ENCODE measurements around the gene NTSR1. TPM values are rescaled to one million over a fixed set of nuclear protein-coding genes. Genes with fewer than 3 reads are reported as not detected.

The NTSR1 gene
- total RNA-seq, 1 experiment from 2014 or later = 7.8 TPM

- no peaks in the 10 kb centered on the region for H3K27me3 ChIP-seq (ENCODE audit: low read length)
- no peak overlapping the region for H2AFZ ChIP-seq (ENCODE audit: low read length)
- H3K4me2 ChIP-seq (ENCODE audit: low read length) = no peak overlapping the region
- ATAC-seq = no peak
- BruUV-seq (replicated peaks) = no TSS peak
- ChIA-PET CTCF (interaction anchor here (0.6 kb wide), 1 partner anchor 14 kb away, joined by 13 read pairs; no protein-coding TSS in a partner anchor), POLR2A (ENCODE audit: unreplicated experiment) (no interaction called here)
- no peak overlapping the region for H3K9ac ChIP-seq (ENCODE audit: low read length)
- intact Hi-C loops (cut with micrococcal nuclease) = no loop called here
- DNase-seq = no peak
- no peaks in the 10 kb centered on the region for H3F3A ChIP-seq (ENCODE audit: low read length, unreplicated experiment)
- H3K27ac ChIP-seq (ENCODE audit: low read length) = no peak overlapping the region
- no peaks in the 10 kb centered on the region for H3K79me2 ChIP-seq (ENCODE audit: low read length)
- H3K36me3 ChIP-seq (ENCODE audit: low read depth, low read length) = no peaks in the 10 kb centered on the region
- H3K9me3 ChIP-seq (ENCODE audit: low read length) = no peaks in the 10 kb centered on the region
- no peaks in the 10 kb centered on the region for H4K20me1 ChIP-seq (ENCODE audit: low read length)
- H3K4me1 ChIP-seq (ENCODE audit: insufficient read depth, low read length) = peaks cover 5% of the 10 kb centered on the region; the same call in 1 of the 2 replicates
- TF ChIP-seq EZH2phosphoT487 (IDR thresholded peaks at IDR 0.05; ENCODE audit: borderline replicate concordance, low read length) (no peak), CTCF (conservative IDR thresholded peaks at IDR 0.05; ENCODE audit: low read depth, low read length) (no peak), EZH2 (IDR thresholded peaks at IDR 0.05; ENCODE audit: low read length, unreplicated experiment) (no peak)
- no peaks in the 10 kb centered on the region for H3K9me2 ChIP-seq (replicated peaks; ENCODE audit: low read length)
- H3K4me3 ChIP-seq (ENCODE audit: low read length) = no peak overlapping the region
These were observed 70.2 kb downstream of the NTSR1 start for GRCh38 chr20:62778601-62779416.

GRCh38 chr20:62779417-62779685 lies 70.7 kb downstream of the NTSR1 start:
- ChIA-PET POLR2A (ENCODE audit: unreplicated experiment) (no interaction called here), CTCF (interaction anchor here (0.6 kb wide), 2 partner anchors 12 to 15 kb away, joined by 3 to 13 read pairs; no protein-coding TSS in a partner anchor)
- H3K79me2 ChIP-seq (ENCODE audit: low read length) = no peaks in the 10 kb centered on the region
- no peak overlapping the region for H3K9ac ChIP-seq (ENCODE audit: low read length)
- ATAC-seq (no peak), DNase-seq (no peak)
- H3K9me2 ChIP-seq (replicated peaks; ENCODE audit: low read length) = no peaks in the 10 kb centered on the region
- no peaks in the 10 kb centered on the region for H3K27me3 ChIP-seq (ENCODE audit: low read length)
- H3K27ac ChIP-seq (ENCODE audit: low read length) = no peak overlapping the region
- H3K4me1 ChIP-seq (ENCODE audit: insufficient read depth, low read length) = peaks cover 5% of the 10 kb centered on the region; the same call in 1 of the 2 replicates
- no peak overlapping the region for H3K4me3 ChIP-seq (ENCODE audit: low read length)
- TF ChIP-seq CTCF (conservative IDR thresholded peaks at IDR 0.05; ENCODE audit: low read depth, low read length) (no peak), EZH2phosphoT487 (IDR thresholded peaks at IDR 0.05; ENCODE audit: borderline replicate concordance, low read length) (no peak), EZH2 (IDR thresholded peaks at IDR 0.05; ENCODE audit: low read length, unreplicated experiment) (no peak)
- no peaks in the 10 kb centered on the region for H4K20me1 ChIP-seq (ENCODE audit: low read length)
- intact Hi-C loops (cut with micrococcal nuclease) = no loop called here
- no peaks in the 10 kb centered on the region for H3F3A ChIP-seq (ENCODE audit: low read length, unreplicated experiment)
- no TSS peak for BruUV-seq (replicated peaks)
- H3K4me2 ChIP-seq (ENCODE audit: low read length) = no peak overlapping the region
- H3K9me3 ChIP-seq (ENCODE audit: low read length) = no peaks in the 10 kb centered on the region
- H3K36me3 ChIP-seq (ENCODE audit: low read depth, low read length) = no peaks in the 10 kb centered on the region
- no peak overlapping the region for H2AFZ ChIP-seq (ENCODE audit: low read length)

- ChIA-PET POLR2A (ENCODE audit: unreplicated experiment) (no interaction called here), CTCF (no interaction called here)
- Histone ChIP-seq H3F3A (ENCODE audit: low read length, unreplicated experiment) (no peaks in the 10 kb centered on the region), H3K9ac (ENCODE audit: low read length) (no peak overlapping the region), H3K79me2 (ENCODE audit: low read length) (no peaks in the 10 kb centered on the region), H4K20me1 (ENCODE audit: low read length) (no peaks in the 10 kb centered on the region), H3K4me3 (ENCODE audit: low read length) (no peak overlapping the region), H3K9me3 (ENCODE audit: low read length) (no peaks in the 10 kb centered on the region), H3K9me2 (replicated peaks; ENCODE audit: low read length) (no peaks in the 10 kb centered on the region), H3K27me3 (ENCODE audit: low read length) (no peaks in the 10 kb centered on the region), H3K36me3 (ENCODE audit: low read depth, low read length) (no peaks in the 10 kb centered on the region), H3K4me1 (ENCODE audit: insufficient read depth, low read length) (peaks cover 5% of the 10 kb centered on the region; the same call in 1 of the 2 replicates), H3K27ac (ENCODE audit: low read length) (no peak overlapping the region), H2AFZ (ENCODE audit: low read length) (no peak overlapping the region), H3K4me2 (ENCODE audit: low read length) (no peak overlapping the region)
- no peak for ATAC-seq
- no TSS peak for BruUV-seq (replicated peaks)
- DNase-seq = no peak
- TF ChIP-seq EZH2phosphoT487 (IDR thresholded peaks at IDR 0.05; ENCODE audit: borderline replicate concordance, low read length) (no peak), CTCF (conservative IDR thresholded peaks at IDR 0.05; ENCODE audit: low read depth, low read length) (no peak), EZH2 (IDR thresholded peaks at IDR 0.05; ENCODE audit: low read length, unreplicated experiment) (no peak)
- intact Hi-C loops (cut with micrococcal nuclease) = no loop called here
These were observed 71.6 kb downstream of the NTSR1 start for GRCh38 chr20:62780204-62780603.
